Calu3 (cell line): ENCODE results near the gene SLC6A9. TPM values are rescaled to one million over a fixed set of nuclear protein-coding genes. Genes with fewer than 3 reads are reported as not detected.

Experiments used
- BruUV-seq: library from RNA; stranded (reverse); fragments of 400-500 nt; replicated peaks from 2 replicates; lab custom pipeline; 2021; lab: Mats Ljungman, UMichigan
- CTCF ChIA-PET: fragments of 300-600 bp; sonication (Branson Sonifier 250); formaldehyde crosslinking; loops from one replicate; lab custom pipeline; 2022; ENCODE audit warnings: antibody characterized with exemption; lab: Charles Lee
- DNase-seq: peaks from one replicate; pipeline ENCODE4 v3.0.0; 2022
- H3K27ac Mint-ChIP-seq: one replicate; pipeline ENCODE4 v1.8.0; 2022; ENCODE audit warnings: mixed read lengths; ENCODE audit not compliant: unreplicated experiment
- H3K27me3 Mint-ChIP-seq: one replicate; pipeline ENCODE4 v1.8.0; 2022; ENCODE audit warnings: mixed read lengths; ENCODE audit not compliant: unreplicated experiment
- H3K36me3 Mint-ChIP-seq: one replicate; pipeline ENCODE4 v1.8.0; 2022; ENCODE audit warnings: mild to moderate bottlenecking, moderate library complexity, mixed read lengths; ENCODE audit not compliant: insufficient read depth, unreplicated experiment
- H3K4me1 Mint-ChIP-seq: one replicate; pipeline ENCODE4 v1.8.0; 2022; ENCODE audit warnings: mild to moderate bottlenecking, low read depth, mixed read lengths; ENCODE audit not compliant: unreplicated experiment
- H3K4me3 Mint-ChIP-seq: one replicate; pipeline ENCODE4 v1.8.0; 2022; ENCODE audit warnings: mild to moderate bottlenecking, low read depth, moderate library complexity, mixed read lengths; ENCODE audit not compliant: unreplicated experiment
- H3K9me3 Mint-ChIP-seq: one replicate; pipeline ENCODE4 v1.8.0; 2022; ENCODE audit warnings: low read depth, mixed read lengths; ENCODE audit not compliant: unreplicated experiment
- intact Hi-C: fragments of 100-400 bp; cut with micrococcal nuclease; formaldehyde crosslinking; loops from one replicate; pipeline ENCODE4 v1.10.0; 2022; ENCODE audit not compliant: unreplicated experiment
- total RNA-seq: library from RNA; stranded (reverse); gene quantifications from 2 replicates; pipeline ENCODE4 v1.2.3, GENCODE V29; 2022
- TF ChIP-seq, protein P1 (sequence below): fragments of 200-600 bp; IDR thresholded peaks from one replicate; pipeline ENCODE4 v1.8.0; 2022; ENCODE audit warnings: antibody characterized with exemption; ENCODE audit not compliant: unreplicated experiment

The SLC6A9 gene
- total RNA-seq, 1 experiment from 2014 or later = 18.2 TPM

DNA sequence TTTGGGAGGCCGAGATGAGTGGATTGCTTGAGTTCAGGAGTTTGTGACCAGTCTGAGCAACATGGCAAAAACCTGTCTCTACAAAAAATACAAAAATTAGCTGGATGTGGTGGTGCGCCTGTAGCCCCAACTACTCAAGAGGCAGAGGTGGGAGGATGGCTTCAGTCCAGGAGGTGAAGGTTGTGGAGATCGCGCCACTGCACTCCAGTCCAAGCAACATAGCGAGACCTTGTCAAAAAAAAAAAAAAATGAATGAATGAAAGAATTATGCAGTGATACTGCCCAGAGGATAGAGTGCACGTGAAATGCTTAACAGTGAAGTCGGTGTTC, 61.9 kb downstream of the SLC6A9 start:
- Mint-ChIP-seq H3K27me3 (no peaks in the 10 kb centered on the region), H3K27ac (no peak overlapping the region), H3K4me3 (peak overlapping the region; percentile 98), H3K36me3 (peaks cover 34% of the 10 kb centered on the region), H3K4me1 (peaks cover 20% of the 10 kb centered on the region), H3K9me3 (no peaks in the 10 kb centered on the region)
- intact Hi-C loops = no loop called here
- BruUV-seq = no TSS peak
- TF ChIP-seq, protein P1, sequence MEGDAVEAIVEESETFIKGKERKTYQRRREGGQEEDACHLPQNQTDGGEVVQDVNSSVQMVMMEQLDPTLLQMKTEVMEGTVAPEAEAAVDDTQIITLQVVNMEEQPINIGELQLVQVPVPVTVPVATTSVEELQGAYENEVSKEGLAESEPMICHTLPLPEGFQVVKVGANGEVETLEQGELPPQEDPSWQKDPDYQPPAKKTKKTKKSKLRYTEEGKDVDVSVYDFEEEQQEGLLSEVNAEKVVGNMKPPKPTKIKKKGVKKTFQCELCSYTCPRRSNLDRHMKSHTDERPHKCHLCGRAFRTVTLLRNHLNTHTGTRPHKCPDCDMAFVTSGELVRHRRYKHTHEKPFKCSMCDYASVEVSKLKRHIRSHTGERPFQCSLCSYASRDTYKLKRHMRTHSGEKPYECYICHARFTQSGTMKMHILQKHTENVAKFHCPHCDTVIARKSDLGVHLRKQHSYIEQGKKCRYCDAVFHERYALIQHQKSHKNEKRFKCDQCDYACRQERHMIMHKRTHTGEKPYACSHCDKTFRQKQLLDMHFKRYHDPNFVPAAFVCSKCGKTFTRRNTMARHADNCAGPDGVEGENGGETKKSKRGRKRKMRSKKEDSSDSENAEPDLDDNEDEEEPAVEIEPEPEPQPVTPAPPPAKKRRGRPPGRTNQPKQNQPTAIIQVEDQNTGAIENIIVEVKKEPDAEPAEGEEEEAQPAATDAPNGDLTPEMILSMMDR = peak; percentile 19
- CTCF ChIA-PET = interaction anchor here (0.7 kb wide), 1 partner anchor 22 kb away, joined by 3 read pairs; the partner anchor contains the start of gene IPO13
- no peak for DNase-seq

DNA sequence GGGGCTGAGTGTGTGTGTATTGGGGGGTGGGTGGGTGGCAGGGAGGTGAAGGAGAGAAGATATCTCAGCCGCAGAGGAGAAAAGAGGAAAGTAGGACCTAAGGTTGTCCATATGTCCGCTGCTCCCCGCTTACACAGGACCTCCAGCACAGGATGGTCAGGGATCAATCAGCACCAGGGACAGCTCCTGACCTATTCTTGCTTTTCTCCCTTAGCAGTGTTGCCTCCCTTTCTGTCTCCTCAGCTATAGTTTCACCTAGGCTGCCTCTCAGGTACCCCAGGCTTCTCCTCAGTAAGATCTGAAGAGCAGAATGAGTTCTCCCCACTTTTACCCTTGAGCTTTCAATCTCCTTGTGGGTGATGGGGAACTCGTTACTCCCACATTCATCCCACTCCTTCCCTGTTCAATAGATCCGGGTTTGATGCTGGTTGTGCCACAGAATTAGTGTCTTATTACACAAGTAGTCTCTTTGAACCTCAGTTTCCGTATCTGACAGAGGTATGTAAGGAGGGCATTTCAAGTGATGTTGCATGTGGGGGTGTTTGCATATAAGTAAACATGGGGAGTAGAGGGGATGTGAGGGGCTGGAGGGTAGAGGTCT, 62.8 kb downstream of the SLC6A9 start:
- BruUV-seq = no TSS peak
- Mint-ChIP-seq H3K9me3 (no peaks in the 10 kb centered on the region), H3K36me3 (peaks cover 26% of the 10 kb centered on the region), H3K4me3 (no peak overlapping the region), H3K27me3 (no peaks in the 10 kb centered on the region), H3K27ac (no peak overlapping the region), H3K4me1 (peaks cover 11% of the 10 kb centered on the region)
- CTCF ChIA-PET = no interaction called here
- TF ChIP-seq, protein P1 = no peak
- intact Hi-C loops = no loop called here
- no peak for DNase-seq

GRCh38 chr1:43965316-43965715, 65.9 kb downstream of the SLC6A9 start:
- Mint-ChIP-seq H3K9me3 (no peaks in the 10 kb centered on the region), H3K4me1 (no peaks in the 10 kb centered on the region), H3K27me3 (no peaks in the 10 kb centered on the region), H3K4me3 (no peak overlapping the region), H3K36me3 (peaks cover 10% of the 10 kb centered on the region), H3K27ac (no peak overlapping the region)
- intact Hi-C loops = no loop called here
- CTCF ChIA-PET = no interaction called here
- DNase-seq = no peak
- TF ChIP-seq, protein P1 = no peak
- BruUV-seq = no TSS peak

DNA sequence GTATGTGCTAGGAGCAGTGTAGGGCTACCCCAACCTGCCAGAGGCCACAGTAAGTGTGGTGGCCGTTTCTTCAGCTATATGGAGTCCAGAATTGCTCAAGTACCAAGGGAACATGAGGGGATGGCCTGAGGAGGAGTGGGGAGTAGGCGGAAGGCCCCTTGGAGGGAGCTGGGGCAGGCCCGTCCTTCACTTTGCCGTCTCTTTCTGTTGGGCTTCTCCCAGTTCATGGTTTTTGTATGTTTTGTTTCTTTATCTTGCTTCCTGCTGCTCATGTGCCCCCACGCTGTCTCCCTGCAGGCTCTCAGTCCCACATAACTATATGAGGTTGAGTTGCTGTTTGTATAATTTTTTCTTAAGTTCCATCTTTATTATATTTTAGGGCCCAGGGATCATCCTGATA, 67.4 kb downstream of the SLC6A9 start:
- Mint-ChIP-seq H3K27me3 (no peaks in the 10 kb centered on the region), H3K27ac (no peak overlapping the region), H3K4me1 (no peaks in the 10 kb centered on the region), H3K9me3 (no peaks in the 10 kb centered on the region), H3K4me3 (no peak overlapping the region), H3K36me3 (no peaks in the 10 kb centered on the region)
- CTCF ChIA-PET = no interaction called here
- intact Hi-C loops = no loop called here
- BruUV-seq = no TSS peak
- TF ChIP-seq, protein P1 = no peak
- DNase-seq = no peak
